ENCODE measurements around the gene CMYA5. TPM values are rescaled to one million over a fixed set of nuclear protein-coding genes. Genes with fewer than 3 reads are reported as not detected.

The CMYA5 gene
- total RNA-seq, 1 experiment from 2014 or later: 0.22 TPM

Other genes with a start within 250 kb of the CMYA5 start
- 21.4 TPM for gene HOMER1, start 175.7 kb upstream of the CMYA5 start, total RNA-seq (2021; ENCODE audit: unreplicated experiment)
- 49.6 TPM for gene TENT2, start 77.4 kb upstream of the CMYA5 start, total RNA-seq (2021; ENCODE audit: unreplicated experiment)

Measured in HCT116 (cell line).